ENCODE results near the gene QPCT. TPM values are rescaled to one million over a fixed set of nuclear protein-coding genes. Genes with fewer than 3 reads are reported as not detected.

Gene QPCT
- total and polyA plus RNA-seq, 2 of the 4 experiments (the other 2 are of a cell fraction), result 1.9 to 2.2 TPM

DNA sequence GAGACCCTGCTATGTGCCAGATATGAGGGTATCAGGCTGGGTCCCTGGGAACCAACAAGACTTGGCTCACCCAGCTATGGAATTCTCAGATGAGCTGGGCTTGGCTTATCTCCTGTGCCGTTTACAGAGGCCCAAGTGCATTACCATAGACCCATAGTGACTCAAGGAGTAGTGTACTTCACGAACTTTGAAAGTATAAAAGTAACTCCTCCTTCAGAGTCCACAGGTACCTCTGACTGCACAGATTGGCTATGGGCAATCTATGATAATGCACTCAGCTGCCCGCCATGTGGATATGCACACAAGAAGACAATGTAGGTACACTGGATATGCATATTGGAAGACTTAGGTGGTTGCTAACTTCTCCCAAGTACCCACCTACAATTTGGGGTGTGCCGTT, 78.4 kb downstream of the QPCT start:
- no peak overlapping the region for H4K8ac ChIP-seq (ENCODE audit: low read depth in 2 of 2, low read length in 2 of 2)
- H2BK120ac ChIP-seq (ENCODE audit: low read depth, low read length), result no peak overlapping the region
- H3K18ac ChIP-seq (ENCODE audit: low read depth, low read length), result peak overlapping the region; percentile 52; the same call in 1 of the 2 replicates
- TF ChIP-seq, protein P1, sequence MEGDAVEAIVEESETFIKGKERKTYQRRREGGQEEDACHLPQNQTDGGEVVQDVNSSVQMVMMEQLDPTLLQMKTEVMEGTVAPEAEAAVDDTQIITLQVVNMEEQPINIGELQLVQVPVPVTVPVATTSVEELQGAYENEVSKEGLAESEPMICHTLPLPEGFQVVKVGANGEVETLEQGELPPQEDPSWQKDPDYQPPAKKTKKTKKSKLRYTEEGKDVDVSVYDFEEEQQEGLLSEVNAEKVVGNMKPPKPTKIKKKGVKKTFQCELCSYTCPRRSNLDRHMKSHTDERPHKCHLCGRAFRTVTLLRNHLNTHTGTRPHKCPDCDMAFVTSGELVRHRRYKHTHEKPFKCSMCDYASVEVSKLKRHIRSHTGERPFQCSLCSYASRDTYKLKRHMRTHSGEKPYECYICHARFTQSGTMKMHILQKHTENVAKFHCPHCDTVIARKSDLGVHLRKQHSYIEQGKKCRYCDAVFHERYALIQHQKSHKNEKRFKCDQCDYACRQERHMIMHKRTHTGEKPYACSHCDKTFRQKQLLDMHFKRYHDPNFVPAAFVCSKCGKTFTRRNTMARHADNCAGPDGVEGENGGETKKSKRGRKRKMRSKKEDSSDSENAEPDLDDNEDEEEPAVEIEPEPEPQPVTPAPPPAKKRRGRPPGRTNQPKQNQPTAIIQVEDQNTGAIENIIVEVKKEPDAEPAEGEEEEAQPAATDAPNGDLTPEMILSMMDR (conservative IDR thresholded peaks at IDR 0.05; ENCODE audit: low read depth, low read length), result no peak
- TF ChIP-seq RFX5 (IDR thresholded peaks at IDR 0.05; ENCODE audit: low read depth, low read length) (no peak), FOS (IDR thresholded peaks at IDR 0.05; ENCODE audit: low read depth, low read length) (no peak), CHD1 (IDR thresholded peaks at IDR 0.05; ENCODE audit: low read depth, low read length) (no peak), NFE2L2 (IDR thresholded peaks at IDR 0.05; ENCODE audit: low read depth, low read length) (no peak), BHLHE40 (IDR thresholded peaks at IDR 0.05; ENCODE audit: low read depth, low read length) (no peak), RCOR1 (IDR thresholded peaks at IDR 0.05; ENCODE audit: insufficient replicate concordance, low read length) (no peak), CEBPB (IDR thresholded peaks at IDR 0.05; ENCODE audit: low read depth, low read length) (no peak), MXI1 (IDR thresholded peaks at IDR 0.05; ENCODE audit: borderline replicate concordance, low read depth, low read length) (no peak), RAD21 (IDR thresholded peaks at IDR 0.05; ENCODE audit: low read length) (no peak), SMC3 (IDR thresholded peaks at IDR 0.05; ENCODE audit: low read depth, low read length) (no peak), POLR2A (IDR thresholded peaks at IDR 0.05; ENCODE audit: low read depth, low read length) (no peak), MAZ (IDR thresholded peaks at IDR 0.05; ENCODE audit: borderline replicate concordance, low read depth, low read length) (no peak), MAFK (IDR thresholded peaks at IDR 0.05; ENCODE audit: low read depth, low read length) (no peak)
- TF ChIP-seq, protein P2, sequence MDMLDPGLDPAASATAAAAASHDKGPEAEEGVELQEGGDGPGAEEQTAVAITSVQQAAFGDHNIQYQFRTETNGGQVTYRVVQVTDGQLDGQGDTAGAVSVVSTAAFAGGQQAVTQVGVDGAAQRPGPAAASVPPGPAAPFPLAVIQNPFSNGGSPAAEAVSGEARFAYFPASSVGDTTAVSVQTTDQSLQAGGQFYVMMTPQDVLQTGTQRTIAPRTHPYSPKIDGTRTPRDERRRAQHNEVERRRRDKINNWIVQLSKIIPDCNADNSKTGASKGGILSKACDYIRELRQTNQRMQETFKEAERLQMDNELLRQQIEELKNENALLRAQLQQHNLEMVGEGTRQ (IDR thresholded peaks at IDR 0.05; ENCODE audit: low read depth, low read length), result no peak
- TF ChIP-seq, protein P3, sequence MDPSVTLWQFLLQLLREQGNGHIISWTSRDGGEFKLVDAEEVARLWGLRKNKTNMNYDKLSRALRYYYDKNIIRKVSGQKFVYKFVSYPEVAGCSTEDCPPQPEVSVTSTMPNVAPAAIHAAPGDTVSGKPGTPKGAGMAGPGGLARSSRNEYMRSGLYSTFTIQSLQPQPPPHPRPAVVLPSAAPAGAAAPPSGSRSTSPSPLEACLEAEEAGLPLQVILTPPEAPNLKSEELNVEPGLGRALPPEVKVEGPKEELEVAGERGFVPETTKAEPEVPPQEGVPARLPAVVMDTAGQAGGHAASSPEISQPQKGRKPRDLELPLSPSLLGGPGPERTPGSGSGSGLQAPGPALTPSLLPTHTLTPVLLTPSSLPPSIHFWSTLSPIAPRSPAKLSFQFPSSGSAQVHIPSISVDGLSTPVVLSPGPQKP (IDR thresholded peaks at IDR 0.05; ENCODE audit: borderline replicate concordance, low read depth, low read length), result no peak
- BruUV-seq (replicated peaks), result no TSS peak
- no peak overlapping the region for H3K4me3 ChIP-seq (ENCODE audit: insufficient read depth, low read depth, low read length)
- H3K9me1 ChIP-seq (ENCODE audit: insufficient read depth, low read length), result peaks cover 10% of the 10 kb centered on the region
- H3K4me2 ChIP-seq (ENCODE audit: low read depth, low read length), result no peak overlapping the region
- intact Hi-C loops (cut with micrococcal nuclease) (loop anchor here (5.0 kb wide), 1 partner anchor 99 kb away; no protein-coding TSS in a partner anchor), in situ Hi-C loops (cut with MboI; ENCODE audit: low sequenced_read_pairs) (no loop called here), dilution Hi-C loops (cut with HindIII; ENCODE audit: low sequenced_read_pairs, unreplicated experiment) (no loop called here)
- no peak overlapping the region for H2BK5ac ChIP-seq (ENCODE audit: low read depth, low read length, poor library complexity, severe bottlenecking)
- H3K27me3 ChIP-seq (ENCODE audit: control insufficient read depth, insufficient read depth, low read length), result no peaks in the 10 kb centered on the region
- H4K5ac ChIP-seq (ENCODE audit: low read depth, low read length), result no peak overlapping the region
- no peaks in the 10 kb centered on the region for H4K20me1 ChIP-seq (ENCODE audit: insufficient read depth, low read length)
- ATAC-seq (ENCODE audit: low read depth) (no peak), DNase-seq (no peak)
- no peaks in the 10 kb centered on the region for H3K36me3 ChIP-seq (ENCODE audit: control insufficient read depth, insufficient read depth, low read length)
- no peaks in the 10 kb centered on the region for H3K9me3 ChIP-seq (ENCODE audit: control insufficient read depth, insufficient read depth, low read length)
- no peak overlapping the region; the same call in 1 of the 2 replicates for H4K91ac ChIP-seq (ENCODE audit: insufficient read depth, low read depth, low read length)
- no peak overlapping the region for H3K56ac ChIP-seq (ENCODE audit: extremely low read depth, insufficient read depth, low read length)
- no peak overlapping the region for H2AK5ac ChIP-seq (ENCODE audit: low read depth, low read length)
- no CpG with 5 or more reads among the region's 4 CpGs for WGBS, 2 experiments (ENCODE audit: extremely low coverage in 2 of 2, insufficient read length in 1 of 2)
- no peak overlapping the region for H3K14ac ChIP-seq (replicated peaks; ENCODE audit: low read depth, low read length)
- peaks cover 14% of the 10 kb centered on the region for H3K4me1 ChIP-seq (ENCODE audit: control insufficient read depth, insufficient read depth, low read length)
- no peak overlapping the region for H2AFZ ChIP-seq (replicated peaks; ENCODE audit: low read length, poor library complexity)
- H2AK9ac ChIP-seq (replicated peaks; ENCODE audit: low read depth, low read length, poor library complexity), result no peak overlapping the region
- H3K4ac ChIP-seq (ENCODE audit: low read depth, low read length), result no peak overlapping the region
- no peak overlapping the region for H3K27ac ChIP-seq (ENCODE audit: insufficient read depth, low read length)
- no peak overlapping the region for H2BK20ac ChIP-seq (ENCODE audit: low read depth, low read length)
- POLR2A ChIA-PET (ENCODE audit: unreplicated experiment), result no interaction called here
- H3K79me1 ChIP-seq (ENCODE audit: low read depth in 1 of 2, low read length in 2 of 2), result peaks cover 0 to 3% of the 10 kb centered on the region in 2 experiments; a peak in 1 of 4 replicates
- H2BK15ac ChIP-seq (ENCODE audit: low read depth, low read length), result 0 out of 3 replicates have a peak overlapping the region, but pooled peaks have one; percentile 10
- H3K9ac ChIP-seq (ENCODE audit: low read depth, low read length), result no peak overlapping the region
- CTCF ChIA-PET, result no interaction called here
- H3K23ac ChIP-seq (ENCODE audit: low read depth, low read length), result no peak overlapping the region

Data from IMR-90 (cell line).